GM19463 (cell line): ENCODE measurements around the gene OSBPL2.

Source experiments
- ATAC-seq: cut with Tn5 transposase; IDR thresholded peaks from one replicate; pipeline ENCODE4 v1.9.1; 2021; ENCODE audit warnings: mild to moderate bottlenecking, moderate library complexity; ENCODE audit not compliant: unreplicated experiment

OSBPL2 gene

GRCh38 chr20:62334881-62335280 lies 96.6 kb downstream of the OSBPL2 start:
- ATAC-seq = no peak

GRCh38 chr20:62335532-62335931 lies 97.2 kb downstream of the OSBPL2 start:
- ATAC-seq = no peak

- no peak for ATAC-seq
These were observed 98.0 kb downstream of the OSBPL2 start for GRCh38 chr20:62336329-62336728.

GRCh38 chr20:62336775-62337557 lies 98.6 kb downstream of the OSBPL2 start:
- no peak for ATAC-seq

GRCh38 chr20:62337558-62338293 lies 99.4 kb downstream of the OSBPL2 start:
- ATAC-seq = peak; percentile 43

DNA sequence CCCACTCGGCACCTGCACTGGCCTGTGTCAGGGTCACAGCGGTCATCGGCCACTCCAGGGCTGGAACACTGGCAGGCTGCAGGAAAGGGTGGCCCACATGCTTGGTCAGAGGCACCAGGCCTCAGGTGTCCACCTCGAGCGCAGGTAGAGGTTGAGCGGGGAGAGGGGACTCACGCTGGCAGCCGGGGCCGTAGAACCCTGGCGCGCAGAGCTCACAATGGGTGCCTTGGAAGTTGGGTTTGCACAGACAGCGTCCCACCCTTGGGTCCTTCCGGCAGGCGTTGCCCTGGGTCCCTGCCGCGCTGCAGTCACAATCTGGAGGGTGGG lies 99.9 kb downstream of the OSBPL2 start:
- no peak for ATAC-seq

- peak; percentile 70 for ATAC-seq
These were observed 101.3 kb downstream of the OSBPL2 start for GRCh38 chr20:62339647-62340062.

DNA sequence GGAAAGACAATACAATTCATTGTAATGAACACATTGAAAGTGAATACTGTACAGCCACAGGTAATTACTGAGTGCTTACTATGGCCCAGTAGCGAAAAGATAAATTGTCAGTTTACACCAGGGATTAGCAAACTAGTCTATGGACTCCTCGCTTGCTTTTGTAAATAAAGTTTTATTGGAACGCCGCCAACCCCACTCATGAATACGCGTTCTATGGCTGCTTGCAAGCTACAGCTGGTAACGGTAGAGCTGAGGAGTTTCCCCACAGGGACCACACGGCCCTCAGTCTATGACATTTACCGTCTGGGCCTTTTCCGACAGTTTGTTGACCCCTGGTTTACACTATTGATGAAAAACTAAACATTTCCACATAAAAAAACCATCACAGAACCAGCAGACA lies 104.6 kb downstream of the OSBPL2 start:
- no peak for ATAC-seq

DNA sequence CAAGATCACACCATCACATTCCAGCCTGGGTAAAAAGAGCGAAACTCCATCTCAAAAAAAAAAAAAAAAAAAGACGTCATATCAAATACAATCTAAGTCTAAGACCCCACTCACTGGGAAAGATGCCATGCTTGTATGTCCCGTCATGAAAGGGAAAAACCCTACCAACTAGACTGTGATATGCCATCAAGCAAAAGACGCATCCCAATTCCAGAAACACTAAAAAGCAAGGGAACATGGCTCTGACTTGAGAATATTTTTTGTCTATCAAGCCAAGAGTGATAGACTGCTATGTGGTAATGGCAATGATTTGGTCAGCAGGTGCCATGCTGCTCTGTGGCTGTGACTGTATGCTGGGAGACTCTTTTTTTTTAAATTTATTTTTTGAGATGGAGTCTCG lies 105.8 kb downstream of the OSBPL2 start:
- ATAC-seq = no peak

- no peak for ATAC-seq
These were observed 106.5 kb downstream of the OSBPL2 start for GRCh38 chr20:62344782-62345181.
